Stimulated activated CD4-positive, alpha-beta T cell treated with anti-CD3 and anti-CD28 coated beads, Interleukin-15, amount 100 ng/mL, for 24 hours (primary cell): ENCODE measurements around the gene KCNJ12.
A peak's percentile ranks its signal among the peaks of the same experiment; 100 is the strongest.
"Not testable (repeated sequence)": the region's sequence is repeated elsewhere in the genome, so short reads cannot be mapped to it uniquely, and the experiment has no call there.

Source experiments
- DNase-seq: peaks from one replicate; pipeline ENCODE4 v3.0.0-alpha.2; 2020

KCNJ12 gene

DNA sequence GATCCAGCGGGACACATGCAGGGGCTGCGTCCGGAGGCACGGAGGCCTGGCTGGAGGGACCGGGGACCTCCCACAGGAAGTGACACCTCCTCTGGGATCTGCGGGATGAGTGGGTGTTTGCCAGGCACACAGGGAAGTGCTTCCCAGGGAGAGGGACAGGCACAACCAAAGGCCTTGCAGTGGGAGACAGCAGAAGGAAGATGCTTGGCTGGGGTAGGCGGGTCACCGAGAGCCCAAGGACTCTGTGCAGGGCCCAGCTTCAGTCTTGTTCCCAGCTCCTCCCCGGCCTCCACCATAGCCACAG, 47.0 kb downstream of the KCNJ12 start:
- not testable (repeated sequence) for DNase-seq

DNA sequence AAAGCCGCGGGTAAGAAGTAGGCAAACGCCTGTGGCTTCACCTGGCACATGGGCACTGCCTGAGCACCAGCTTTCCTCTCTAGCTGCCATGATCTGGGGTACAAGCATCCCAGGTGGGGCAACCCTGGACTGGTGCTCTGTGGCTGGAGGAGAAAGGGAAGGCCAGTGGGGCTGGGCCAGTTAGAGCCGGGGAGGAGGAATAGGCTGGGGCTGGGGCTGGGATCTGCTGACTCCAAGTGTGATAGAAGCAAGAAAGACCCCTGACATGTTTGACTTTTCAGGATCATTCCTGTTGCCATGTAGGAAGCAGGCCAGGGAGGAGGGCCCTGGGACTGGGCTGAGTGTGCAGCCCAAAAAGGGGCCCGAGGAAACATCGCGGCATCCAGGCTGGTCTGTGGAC, 48.5 kb downstream of the KCNJ12 start:
- DNase-seq: not testable (repeated sequence)

DNA sequence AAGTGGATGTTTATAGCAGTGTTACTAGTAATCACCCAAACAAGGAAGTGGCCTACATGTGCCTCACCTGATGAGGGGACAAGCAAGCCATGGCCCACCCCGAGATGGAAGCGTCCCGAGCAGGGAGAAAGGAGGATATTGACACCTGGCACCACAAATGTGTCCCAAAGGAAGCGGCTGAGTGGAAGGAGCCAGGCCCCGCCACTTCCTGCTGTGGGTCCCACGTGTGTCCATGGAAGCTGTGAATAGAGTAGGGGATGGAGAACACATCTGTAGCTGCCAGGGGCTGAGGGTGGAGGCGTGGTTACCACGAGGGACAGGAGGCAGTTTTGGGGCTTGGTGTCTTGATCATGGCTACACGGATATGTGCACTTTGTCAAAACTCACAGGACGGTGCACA, 49.2 kb downstream of the KCNJ12 start:
- DNase-seq: no peak

DNA sequence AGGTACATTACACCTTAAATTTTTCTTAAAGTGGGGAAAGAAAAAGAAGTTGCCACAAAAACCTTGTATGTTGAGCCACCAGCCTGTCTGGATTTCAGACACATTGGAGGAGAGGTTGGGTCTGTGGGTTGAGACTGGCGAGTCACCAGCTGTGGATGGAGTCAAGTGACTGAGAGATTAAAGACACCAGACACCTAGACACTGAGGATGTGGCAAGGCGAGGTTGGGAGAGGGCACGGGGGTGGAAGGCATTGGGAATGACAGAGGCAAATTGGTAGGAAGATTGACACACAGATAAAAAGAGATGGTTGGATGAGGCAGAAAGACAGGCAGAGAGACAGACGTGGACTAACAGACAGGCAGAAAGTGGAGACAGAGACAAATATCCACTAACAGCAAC, 49.6 kb downstream of the KCNJ12 start:
- DNase-seq: no peak

DNA sequence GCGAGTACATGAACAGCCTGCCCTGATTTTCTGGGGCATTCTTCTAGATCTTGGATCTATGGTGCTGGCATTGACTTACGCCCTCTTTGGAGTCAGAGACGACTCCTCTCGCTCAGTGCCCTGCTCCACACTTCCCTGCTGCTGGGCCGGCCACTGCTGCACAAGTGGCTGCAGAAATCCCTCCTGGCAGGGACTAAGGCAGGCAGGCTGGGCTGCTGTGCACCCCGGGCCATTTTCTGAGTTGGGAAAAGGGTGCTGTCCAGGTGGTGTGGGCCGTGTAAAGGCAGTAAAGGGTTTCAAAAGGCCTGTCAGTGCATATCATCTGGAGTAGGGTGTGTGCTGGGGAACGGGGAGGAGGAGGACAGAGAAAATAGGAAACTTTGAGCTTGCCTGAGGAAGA, 50.1 kb downstream of the KCNJ12 start:
- not testable (repeated sequence) for DNase-seq

DNA sequence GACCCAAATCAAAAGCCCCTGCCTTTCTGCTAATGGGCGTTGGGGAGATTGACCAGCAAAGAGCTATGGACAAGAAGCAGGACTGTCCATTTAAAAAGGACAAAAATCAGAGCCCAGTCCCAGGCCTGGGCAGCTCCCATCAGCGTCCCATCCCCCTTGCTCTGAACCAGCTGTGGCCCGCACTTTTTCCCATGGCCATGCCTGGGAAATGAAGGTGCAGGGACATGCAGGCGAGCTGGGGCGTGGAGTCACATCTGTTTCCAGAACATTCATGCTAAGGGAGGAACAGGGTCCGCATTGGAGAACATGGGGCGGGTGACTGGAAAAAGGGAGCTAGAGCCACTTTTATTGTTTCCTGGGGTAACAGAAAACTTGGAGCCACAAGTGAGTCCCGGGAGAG, 50.7 kb downstream of the KCNJ12 start:
- not testable (repeated sequence) for DNase-seq

DNA sequence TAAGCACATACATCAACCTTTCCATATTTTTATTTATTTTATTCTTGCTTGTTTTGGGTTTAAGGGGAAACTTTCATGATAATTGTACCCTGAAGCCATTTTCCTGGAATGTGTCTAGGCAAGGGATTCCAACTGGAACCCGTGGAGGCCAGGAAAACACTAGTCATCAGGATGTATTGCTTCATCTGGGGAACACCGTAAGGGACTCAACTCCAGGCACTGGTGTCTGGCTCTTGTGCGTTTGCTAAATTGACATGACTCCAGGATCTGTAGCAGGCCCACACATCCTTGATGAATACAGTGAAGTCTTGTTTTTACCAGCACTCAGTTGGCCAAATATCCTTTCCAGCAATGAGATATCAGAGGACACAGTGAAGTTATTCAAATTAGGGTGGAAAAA, 51.6 kb downstream of the KCNJ12 start:
- DNase-seq: not testable (repeated sequence)

DNA sequence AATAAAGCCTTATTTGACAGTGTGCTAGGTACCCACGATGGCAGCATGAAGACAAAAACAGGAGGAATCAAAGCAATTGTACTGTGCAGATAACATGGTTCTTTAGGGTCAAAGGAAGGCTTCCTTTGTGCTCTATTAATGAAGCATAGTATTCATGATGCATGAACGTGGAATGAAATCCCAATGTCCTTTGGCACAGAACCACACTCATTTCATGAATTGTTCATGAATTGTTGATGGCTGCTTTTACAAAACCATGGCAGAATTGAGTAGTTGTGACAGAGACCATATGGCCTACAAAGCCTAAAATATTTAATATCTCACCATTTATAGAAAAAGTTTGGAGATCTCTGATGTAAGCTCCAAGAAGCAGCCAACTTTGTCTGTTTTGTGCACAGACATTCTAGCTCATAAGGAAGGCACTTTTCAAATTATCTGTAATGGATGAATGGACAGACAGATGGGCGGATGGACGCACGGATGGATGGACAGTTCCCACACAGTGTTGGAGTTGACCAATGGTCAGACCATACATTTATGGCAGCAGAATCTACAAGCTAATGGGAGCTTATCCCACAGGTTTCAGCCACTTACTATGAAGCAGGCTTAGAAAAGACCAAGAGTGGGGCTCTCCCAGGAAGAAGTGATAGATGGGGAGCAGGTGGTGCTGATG, 52.7 kb downstream of the KCNJ12 start:
- not testable (repeated sequence) for DNase-seq

DNA sequence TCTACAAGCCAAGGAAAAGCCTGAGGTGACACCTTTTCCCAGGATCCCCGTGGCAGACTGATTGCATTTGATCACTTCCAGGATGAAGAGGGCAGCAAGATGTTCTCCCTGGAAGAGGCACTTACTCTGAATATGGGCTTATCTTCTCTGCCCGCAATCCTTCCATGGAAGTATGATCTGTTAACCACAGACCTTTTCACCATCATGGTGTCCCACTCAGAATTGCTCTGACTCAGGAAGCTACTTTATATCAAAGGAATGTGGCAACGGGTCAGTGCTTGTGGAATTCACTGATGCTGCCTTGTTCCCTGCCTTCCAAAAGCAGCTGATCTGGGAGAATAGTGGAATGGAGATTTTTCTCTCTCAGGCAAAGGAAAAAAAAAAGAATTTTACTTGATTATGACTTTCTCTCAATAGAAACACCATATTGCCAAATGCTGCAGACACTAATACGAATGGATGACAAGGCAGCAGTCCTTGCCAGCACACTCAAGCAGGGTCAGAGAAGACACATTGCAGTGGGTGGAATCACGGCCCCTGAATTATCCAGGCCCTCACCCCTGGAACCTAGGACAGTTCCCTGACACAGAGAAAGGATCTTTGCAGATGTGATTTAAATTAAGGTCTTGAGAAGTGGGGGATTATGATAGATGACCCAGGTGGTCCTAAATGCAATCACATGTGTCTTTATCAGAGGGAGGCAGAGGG, 53.9 kb downstream of the KCNJ12 start:
- DNase-seq: not testable (repeated sequence)

DNA sequence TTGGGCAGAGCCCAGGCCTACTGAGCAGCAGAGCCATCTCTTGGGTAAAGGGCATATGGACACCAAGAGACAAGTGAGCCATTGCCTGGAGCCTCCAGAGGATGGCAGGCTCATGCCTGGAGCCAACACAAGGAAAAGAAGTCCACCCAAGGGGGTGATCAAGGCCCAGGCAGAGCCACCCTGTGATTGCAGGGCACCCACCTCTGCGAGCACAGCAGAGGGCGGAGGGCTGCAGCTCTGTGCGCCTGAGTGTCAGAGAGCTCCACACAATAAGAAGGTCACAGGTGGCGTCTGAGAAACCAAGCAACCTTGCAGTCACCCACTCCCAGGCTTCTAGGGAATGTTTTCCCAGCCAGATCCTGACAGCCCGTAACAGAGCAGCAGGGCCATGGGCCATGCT, 57.8 kb downstream of the KCNJ12 start:
- not testable (repeated sequence) for DNase-seq

DNA sequence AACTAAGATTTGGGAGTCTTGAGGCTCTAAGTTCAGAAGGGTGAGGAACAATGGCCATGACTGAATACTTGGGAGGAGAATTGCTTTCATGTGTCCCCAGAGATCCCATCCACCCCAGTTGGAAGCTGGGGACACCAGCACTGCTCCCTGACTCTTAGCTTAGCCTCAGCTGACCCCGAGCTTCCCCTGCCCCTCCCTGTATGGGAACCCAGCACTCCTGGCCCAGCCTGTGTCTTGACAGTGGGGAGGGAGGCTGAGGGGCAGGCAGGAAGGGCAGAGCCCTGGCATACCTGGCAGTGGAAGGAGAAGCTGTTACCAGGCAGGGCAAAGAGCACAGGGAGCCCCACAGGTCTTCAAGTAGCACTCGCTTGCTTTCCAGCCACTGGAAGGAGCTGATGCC, 58.8 kb downstream of the KCNJ12 start:
- DNase-seq: not testable (repeated sequence)

DNA sequence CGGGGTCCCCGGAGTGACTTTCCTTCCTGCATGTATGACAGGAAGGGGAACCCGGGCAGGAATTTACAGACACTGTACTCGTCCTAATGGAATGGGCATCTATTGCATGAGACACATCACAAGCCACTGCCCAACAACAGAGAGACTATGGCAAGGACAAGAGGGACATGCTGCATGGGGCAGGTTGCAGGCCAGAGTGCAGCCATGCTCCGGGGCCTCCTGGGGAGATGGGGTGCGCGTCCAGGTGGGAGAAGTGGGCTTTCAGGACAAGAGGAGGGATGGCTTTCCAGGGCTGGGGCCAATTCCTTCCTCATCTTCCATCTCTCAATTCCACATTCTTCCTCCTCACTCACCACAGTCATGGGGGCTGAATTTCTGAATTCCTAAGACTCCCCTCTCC, 60.3 kb downstream of the KCNJ12 start:
- DNase-seq: not testable (repeated sequence)

DNA sequence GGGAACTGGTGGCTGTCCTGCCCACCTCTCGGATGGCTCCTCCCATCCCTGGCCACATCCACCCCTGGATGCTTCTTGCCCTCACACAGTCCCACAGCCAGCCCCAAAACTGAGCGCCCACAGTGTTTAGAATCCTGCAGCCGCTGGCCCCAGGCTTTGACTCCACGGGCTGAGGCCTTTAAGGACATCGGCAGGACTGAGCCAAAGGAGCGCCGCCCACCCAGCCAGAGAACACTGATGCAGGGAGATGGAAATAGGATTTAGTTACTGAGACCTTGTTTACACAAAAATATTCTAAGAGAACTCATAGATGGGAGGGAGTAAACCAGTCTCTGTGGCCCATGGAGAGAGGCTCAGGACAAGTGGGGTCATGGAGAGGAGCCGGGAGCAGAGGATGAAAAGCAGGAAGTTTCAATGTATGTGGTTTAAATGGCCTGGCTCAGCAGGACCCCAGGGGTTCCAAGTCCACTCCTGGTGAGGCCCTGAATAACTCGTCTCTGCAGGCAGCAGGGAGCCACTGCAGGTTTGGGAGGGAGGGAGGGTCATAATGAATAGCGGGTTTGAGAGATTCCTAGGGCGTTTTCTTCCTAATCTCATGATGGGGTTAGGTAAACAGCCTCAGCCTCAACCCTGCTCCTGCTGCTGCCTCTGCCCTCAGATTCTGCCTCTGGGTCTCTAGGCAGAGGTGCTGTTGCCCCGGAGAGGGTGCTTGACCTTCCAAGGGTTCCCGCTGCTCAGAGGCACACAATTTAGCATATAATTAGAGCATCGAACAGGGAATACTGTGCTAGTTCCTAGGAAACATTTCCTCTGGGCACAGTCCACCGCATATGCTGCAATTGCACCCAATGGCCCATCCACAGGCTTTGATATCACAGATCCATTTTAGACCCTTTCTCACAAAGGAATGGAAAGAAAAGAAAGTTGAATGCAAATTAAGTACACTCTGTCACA, 61.0 kb downstream of the KCNJ12 start:
- DNase-seq: not testable (repeated sequence)

DNA sequence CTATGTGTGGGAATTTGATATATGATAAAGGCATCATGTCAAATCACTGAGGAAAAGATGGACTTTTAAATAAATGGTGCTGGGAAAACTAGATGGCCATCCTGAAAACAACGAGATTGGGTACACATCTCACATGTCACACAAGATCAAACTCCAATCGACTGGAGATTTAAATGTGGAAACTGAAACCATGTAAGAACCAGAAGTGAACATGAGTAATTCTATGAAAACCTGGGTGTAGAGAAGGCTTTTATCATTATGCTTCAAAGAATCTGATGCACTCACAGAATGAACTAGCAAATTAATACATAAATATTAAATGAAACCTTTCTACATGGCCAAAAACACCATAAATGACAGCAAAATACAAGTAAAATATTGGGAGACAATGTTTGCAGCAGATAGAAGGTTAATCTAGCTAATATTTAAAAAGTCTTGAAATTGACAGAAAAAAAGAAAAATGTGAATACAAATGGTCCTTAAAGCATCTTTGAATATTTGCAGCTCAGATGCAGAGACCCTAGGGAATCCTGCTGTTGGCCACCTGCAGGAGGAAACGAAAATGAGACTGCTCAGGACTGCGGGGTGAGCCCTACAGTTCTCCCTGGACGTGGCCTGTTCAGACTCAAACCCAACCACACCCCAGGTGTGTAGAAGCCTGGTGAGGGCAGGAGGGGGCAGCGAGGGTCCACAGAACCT, 62.3 kb downstream of the KCNJ12 start:
- not testable (repeated sequence) for DNase-seq

DNA sequence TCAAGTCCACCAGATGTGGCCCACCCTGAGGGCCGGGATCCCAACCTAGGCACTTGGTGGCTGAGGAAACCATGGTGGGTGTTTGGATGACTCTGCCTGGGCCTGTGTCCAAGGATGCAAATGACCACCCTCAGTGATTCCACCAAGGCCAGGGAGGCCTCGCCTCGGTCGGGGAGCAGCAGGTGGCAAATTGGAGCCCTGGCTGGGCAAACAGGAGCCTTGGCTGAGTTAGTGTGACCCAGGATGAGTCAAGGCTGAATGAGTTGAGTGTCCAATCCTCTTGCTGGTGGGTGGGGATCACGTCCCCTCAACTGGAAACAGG, 62.8 kb downstream of the KCNJ12 start:
- DNase-seq: not testable (repeated sequence)

DNA sequence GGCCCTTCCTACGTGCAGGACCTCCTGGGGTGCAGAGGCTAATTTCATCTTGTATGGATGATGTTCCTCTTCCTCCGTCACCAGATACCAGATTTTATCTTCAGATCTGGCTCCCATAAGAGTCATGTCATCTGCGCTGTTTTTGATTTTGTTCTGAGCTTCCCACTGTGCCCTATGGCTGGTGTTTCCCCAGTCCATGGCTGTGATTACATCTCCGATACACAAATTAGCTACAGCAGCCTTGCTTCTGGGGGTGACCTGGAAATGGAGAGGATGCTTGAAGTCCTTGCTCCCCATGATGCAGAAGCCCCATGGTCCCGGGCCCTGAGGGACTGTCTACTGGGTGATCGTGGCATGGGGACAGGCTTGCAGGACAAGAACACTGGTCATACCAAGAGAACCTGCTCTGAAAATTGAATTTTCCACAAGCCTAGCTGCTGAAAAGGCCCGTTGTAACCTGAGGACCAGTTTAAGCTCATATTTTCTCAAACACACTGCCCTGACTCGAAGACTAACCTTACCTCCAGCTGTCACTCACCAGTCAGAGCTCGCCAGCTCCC, 69.0 kb downstream of the KCNJ12 start:
- DNase-seq: no peak

DNA sequence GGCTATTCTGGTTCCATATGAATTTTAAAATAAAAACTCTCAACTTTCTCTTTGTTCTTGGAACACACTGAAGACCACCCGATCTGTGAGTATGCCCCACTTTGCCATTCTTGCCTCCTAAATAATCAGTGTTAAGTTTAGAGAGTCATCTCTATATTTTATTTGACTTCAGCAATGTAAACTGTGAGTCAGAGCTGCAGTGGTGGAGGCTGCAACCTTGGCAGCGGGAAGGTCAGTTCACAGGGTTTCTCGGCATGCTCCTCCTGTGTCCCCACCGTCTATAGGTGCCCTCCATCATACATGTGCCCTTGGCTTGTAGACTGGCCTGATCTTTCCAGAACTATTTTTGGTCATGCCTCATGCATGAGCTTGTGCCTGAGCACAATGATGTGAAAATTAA, 71.4 kb downstream of the KCNJ12 start:
- not testable (repeated sequence) for DNase-seq

DNA sequence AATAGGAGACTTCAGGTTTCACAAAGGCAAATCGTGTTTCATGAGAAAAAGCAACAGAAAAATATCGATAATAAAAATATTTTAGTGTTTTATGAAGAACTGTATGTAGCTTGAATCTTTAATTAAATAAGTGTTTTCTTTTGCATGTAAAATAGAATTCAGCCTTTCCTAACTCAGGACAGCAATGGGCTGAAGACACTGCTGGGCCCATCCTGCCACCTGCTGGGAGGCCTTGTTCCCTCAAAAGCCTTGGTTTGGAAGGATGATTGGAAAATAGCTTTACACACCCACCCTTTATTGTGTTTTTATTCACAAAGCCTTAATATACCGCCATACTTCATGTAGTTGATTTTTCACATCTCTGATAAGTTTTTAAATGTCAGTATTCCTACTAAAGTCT, 73.7 kb downstream of the KCNJ12 start:
- not testable (repeated sequence) for DNase-seq

DNA sequence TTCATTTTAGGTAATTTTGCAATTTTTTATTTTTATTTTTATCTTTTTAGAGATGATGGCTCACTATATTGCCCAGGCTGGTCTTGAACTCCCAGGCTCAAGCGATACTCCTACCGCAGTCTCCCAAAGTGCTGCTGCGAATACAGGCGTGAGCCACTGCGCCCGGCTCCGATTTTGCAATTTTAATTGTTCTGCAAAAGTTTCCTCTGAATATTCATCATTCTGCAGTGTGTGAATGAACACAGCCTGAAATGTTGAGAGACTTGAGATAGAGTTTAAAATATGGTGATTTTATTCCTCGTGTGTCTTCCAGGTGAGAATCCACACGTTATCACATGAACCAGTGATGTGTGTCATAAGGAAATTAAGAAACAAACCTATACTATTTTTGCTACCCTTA, 75.8 kb downstream of the KCNJ12 start:
- no peak for DNase-seq

DNA sequence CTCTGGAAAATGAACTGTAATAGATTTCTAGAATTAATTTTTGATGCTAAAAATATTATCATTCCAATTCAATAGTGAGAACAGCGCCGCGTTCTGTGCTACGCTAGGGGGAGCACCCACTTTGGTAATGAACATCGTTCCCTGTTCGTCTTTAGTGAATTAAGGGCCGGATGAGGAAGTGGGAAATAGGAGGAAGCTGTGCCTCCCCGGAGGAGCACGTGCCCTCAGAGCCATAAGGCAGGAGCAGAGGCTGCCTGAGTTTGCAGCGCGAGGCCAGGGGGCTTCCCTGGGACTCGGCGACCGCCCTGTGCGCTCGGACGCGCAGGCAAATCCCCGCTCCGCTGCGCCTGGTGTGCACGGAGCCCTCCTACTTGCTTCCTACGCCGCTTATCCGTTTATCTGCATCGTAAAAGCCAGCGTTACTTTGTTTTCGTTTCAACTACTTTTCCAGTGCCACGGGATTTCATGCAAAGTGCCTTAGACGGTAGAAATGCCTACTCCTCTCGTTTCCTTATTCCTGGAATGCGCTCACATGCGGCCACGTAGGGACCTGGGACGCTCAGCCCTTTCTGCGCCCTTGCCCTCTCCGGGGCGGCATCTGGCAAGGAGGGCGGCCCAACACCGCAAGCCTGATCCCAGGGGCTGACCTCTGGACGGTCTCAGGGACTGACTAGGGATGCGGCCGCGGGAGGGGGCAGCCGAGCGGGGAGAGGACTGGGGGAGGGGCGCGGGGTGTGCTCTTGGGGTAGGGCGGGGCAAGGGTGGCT, 76.4 kb downstream of the KCNJ12 start:
- DNase-seq: peak; percentile 58

DNA sequence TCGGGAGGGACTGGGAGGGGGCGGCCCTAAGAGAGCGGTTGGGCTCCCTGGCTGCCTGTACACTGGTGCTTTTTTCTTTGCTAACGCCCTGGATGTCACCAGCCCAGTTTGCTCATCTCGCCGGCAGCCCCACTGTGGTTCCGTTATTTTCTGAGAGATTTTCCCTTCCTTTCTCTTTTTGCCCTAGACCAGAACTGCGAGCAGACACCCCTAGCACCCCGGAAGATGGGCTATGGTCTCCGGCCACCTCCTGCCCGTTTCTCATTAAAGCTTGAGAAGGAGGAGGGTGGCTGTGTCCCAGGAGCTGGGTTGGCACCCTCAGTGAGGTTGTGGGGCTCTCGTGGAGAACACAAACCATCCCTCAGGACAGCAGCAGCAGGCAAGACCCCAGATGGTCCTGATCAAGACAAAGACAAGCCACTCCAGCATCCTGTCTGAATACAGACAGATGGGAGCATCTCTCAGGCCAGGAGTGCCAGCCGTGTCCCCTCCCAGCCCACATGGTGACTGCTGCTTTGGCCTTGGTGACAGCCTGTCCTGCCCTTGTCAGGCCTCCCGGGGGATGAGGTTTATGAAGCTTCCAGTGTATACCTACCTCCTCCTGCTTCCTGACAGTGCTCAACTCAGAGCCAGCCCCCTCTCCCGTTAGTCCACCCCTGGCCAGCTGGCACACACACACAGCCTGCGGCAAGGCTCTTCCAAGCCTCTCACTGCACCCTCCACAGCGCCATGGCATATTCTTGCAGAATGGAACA, 77.2 kb downstream of the KCNJ12 start:
- no peak for DNase-seq
